Activated CD4-positive, alpha-beta T cell treated with anti-CD3 and anti-CD28 coated beads, Interleukin-2, amount 50 U/mL, for 24 hours (primary cell): ENCODE data around the gene STAC3.

Experiments used
- DNase-seq, 2 donors: peaks; one replicate each; pipeline ENCODE4 v3.0.0-alpha.2; 2020; ENCODE audit warnings: low read depth in 1 of 2, low spot score in 1 of 2

Gene STAC3

GRCh38 chr12:57211791-57212700, 38.9 kb downstream of the STAC3 start:
- DNase-seq = no peak

DNA sequence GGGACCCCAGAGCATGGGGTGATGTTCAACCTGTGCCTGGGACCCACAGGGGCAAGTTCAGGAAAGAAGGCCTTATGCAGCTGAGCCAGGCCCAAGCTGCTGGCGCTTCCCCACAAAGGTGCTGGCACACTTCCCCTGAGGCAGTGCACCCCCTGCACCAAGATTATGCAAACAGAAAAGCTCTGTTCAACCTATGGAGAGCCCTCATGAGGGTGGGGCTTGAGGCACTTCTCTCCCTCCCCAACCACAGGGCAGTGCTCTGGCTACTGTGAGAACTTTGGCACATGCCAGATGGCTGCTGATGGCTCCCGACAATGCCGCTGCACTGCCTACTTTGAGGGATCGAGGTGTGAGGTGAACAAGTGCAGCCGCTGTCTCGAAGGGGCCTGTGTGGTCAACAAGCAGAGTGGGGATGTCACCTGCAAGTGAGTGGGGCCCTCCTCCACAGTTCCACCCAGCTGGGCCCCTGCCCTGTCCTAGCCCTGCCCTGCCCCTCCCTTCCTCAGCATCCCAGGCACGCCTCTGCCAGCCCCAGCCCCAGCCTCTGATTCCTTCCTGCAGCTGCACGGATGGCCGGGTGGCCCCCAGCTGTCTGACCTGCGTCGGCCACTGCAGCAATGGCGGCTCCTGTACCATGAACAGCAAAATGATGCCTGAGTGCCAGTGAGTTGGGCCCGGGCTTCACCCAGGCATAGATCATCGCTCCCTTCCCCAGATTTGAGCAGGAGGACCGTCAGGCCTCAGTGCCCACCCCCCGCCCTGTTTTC, 39.9 kb downstream of the STAC3 start:
- no peak for DNase-seq

- no peak for DNase-seq
Observed at GRCh38 chr12:57210461-57210860, 40.5 kb downstream of the STAC3 start.

GRCh38 chr12:57209916-57210315, 41.1 kb downstream of the STAC3 start:
- no peak for DNase-seq

GRCh38 chr12:57208631-57209282, 42.2 kb downstream of the STAC3 start:
- no peak for DNase-seq

DNA sequence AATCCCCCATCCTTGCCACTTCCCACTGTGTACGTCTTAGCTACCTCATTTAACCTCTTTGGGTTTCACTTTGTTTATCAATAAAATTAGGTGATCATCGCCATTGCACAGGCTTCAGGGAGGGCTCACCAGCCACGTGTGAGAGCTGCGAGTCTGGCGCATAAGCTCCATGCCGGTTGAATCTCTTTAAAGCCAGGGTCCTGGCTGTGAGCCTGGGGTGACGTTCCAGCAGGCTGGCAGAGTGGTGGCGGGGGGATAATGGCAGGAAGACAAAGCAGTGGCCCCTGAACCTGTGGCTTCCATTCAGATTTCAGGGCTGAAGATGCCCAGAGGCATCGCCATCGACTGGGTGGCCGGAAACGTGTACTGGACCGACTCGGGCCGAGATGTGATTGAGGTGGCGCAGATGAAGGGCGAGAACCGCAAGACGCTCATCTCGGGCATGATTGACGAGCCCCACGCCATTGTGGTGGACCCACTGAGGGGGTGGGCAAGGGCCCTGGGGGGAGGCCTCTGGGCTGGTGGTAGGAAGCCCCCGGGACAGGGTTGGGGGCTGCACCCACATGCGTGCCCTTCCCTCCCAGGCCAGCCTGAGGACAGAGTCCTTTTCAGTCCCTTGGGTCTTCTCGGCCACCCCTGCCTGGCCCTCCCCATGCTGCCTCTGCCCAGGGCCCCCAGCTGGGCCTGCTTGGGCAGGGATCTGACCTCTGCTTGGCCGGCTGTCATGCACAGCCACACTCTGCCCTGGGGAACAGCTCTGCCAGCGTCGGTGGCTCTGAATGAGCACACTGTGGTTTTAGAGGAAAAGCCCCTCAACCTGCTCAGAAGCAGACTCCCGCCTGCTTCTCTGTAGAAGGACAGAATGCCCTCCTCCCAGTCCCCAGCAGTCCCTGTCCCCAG, 43.0 kb downstream of the STAC3 start:
- no peak for DNase-seq

- DNase-seq = no peak
Observed at GRCh38 chr12:57205931-57206330, 45.1 kb downstream of the STAC3 start.

DNA sequence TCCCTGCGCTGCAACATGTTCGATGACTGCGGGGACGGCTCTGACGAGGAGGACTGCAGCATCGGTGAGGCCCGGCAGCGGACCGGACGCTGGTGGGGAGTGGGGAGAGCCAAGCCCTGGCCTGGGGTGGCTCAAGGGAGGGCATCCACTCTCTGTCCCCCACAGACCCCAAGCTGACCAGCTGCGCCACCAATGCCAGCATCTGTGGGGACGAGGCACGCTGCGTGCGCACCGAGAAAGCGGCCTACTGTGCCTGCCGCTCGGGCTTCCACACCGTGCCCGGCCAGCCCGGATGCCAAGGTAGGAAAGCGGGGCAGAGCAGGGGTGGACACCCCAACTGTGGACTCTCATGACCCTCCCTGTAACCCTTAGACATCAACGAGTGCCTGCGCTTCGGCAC, 45.8 kb downstream of the STAC3 start:
- DNase-seq = no peak

DNA sequence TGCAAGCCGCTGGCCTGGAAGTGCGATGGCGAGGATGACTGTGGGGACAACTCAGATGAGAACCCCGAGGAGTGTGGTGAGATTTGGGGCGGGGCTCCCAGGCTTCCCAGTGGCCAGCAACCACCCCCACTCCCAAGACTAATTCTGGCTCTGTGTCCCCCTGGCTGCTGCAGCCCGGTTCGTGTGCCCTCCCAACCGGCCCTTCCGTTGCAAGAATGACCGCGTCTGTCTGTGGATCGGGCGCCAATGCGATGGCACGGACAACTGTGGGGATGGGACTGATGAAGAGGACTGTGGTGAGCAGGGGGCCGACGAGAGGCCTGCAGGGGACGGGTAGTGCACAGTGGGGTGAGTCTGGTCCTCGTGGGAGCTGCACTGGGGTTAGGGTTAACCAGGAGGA, 46.5 kb downstream of the STAC3 start:
- DNase-seq = no peak

- DNase-seq = no peak
Observed at GRCh38 chr12:57203791-57204190, 47.2 kb downstream of the STAC3 start.

- DNase-seq = no peak
Observed at GRCh38 chr12:57203201-57203600, 47.8 kb downstream of the STAC3 start.

DNA sequence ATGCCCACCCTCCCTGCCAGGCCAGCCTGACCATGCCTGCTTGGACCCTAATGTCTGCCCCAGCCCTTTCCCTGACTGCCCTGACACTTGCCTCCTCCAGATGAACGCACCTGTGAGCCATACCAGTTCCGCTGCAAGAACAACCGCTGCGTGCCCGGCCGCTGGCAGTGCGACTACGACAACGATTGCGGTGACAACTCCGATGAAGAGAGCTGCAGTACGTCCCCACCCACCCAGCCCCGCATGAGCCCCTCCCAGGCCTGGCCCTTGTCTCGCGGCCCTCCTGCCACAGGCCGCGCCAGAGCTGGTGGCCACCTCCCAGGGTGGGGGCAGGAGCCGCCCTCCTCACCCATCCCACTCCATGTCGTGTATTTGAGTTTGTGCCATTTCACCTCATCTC, 48.7 kb downstream of the STAC3 start:
- no peak for DNase-seq

- no peak for DNase-seq
Observed at GRCh38 chr12:57201631-57202030, 49.4 kb downstream of the STAC3 start.

DNA sequence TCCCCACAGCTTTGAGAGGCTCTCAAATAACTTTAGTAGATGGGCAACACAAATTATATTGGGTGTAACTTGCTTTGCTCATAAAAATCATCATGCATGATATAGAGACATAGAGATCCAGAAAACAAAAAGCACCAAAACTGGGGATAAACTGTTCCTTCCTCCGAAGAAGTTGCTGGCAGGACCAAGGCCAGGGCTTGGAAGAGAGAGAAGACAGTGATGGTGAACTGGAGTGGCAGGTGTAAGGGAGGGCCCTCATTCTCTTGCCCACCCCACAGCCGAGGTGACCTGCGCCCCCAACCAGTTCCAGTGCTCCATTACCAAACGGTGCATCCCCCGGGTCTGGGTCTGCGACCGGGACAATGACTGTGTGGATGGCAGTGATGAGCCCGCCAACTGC, 49.8 kb downstream of the STAC3 start:
- no peak for DNase-seq

DNA sequence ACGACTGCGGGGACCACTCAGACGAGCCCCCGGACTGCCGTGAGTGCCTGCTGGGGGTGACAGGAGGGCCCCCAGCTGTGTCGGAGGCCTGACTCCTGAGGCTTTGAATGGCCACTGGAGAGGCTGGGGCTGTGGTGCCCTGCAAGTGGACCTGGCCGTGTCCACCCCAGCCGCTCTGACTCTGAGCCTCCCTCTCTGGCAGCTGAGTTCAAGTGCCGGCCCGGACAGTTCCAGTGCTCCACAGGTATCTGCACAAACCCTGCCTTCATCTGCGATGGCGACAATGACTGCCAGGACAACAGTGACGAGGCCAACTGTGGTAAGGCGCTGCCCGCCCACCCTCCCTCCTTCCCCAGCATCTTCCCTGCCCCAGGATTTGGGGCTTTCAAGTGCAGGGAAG, 50.5 kb downstream of the STAC3 start:
- no peak for DNase-seq

DNA sequence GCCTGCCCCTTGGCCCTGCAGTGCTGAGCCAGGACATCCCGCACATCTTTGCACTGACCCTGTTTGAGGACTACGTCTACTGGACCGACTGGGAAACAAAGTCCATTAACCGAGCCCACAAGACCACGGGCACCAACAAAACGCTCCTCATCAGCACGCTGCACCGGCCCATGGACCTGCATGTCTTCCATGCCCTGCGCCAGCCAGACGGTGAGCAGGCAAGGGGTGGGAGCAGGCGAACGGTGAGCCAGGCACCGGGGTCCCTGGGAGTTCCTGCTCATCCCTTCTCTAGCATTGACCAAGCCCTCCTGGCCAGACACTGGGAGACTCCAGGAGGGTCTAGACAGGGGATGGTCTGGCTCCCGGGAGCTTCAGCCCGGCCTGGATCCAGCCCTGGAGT, 51.8 kb downstream of the STAC3 start:
- DNase-seq = no peak

DNA sequence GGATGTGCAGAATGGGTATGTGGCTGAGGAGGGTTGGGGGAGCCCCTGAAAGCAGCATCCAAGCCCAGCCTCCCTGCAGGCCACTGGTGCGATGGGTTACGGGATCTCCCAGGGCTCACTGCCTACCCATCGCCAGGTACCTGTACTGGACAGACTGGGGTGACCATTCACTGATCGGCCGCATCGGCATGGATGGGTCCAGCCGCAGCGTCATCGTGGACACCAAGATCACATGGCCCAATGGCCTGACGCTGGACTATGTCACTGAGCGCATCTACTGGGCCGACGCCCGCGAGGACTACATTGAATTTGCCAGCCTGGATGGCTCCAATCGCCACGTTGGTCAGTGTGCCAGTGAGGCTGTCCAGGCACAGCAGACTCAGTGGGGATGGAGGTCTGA, 52.7 kb downstream of the STAC3 start:
- no peak for DNase-seq

- DNase-seq = no peak
Observed at GRCh38 chr12:57196956-57197355, 54.0 kb downstream of the STAC3 start.

- no peak for DNase-seq
Observed at GRCh38 chr12:57196439-57196838, 54.5 kb downstream of the STAC3 start.

GRCh38 chr12:57195611-57196371, 55.2 kb downstream of the STAC3 start:
- no peak for DNase-seq
